Neural cell (in vitro differentiated cells): ENCODE data around the gene PACC1. TPM values are rescaled to one million over a fixed set of nuclear protein-coding genes. Genes with fewer than 3 reads are reported as not detected.
A peak's percentile ranks its signal among the peaks of the same experiment; 100 is the strongest.

Source experiments
- H2AFZ ChIP-seq: fragments of 200-600, 300-800 bp; sonication (generic), shearing (Covaris generic); 2 replicates; pipeline ENCODE4 v1.6.0; 2014; ENCODE audit warnings: low read depth, mild to moderate bottlenecking, antibody characterized with exemption, low read length, moderate library complexity
- H3F3A ChIP-seq: fragments of 200-600 bp; shearing (Covaris generic); 2 replicates; pipeline ENCODE4 v1.6.1; 2016; ENCODE audit warnings: mild to moderate bottlenecking, moderate library complexity, mixed read lengths, antibody characterized with exemption, low read length; ENCODE audit not compliant: insufficient read depth, poor library complexity, severe bottlenecking
- H3K27ac ChIP-seq: fragments of 200-600, 300-800 bp; sonication (generic), shearing (Covaris generic); 2 replicates; pipeline ENCODE4 v1.5.1; 2014; ENCODE audit warnings: mild to moderate bottlenecking, low read length, moderate library complexity
- H3K27me3 ChIP-seq: fragments of 300-800, 200-600 bp; sonication (generic), shearing (Covaris generic); 2 replicates; pipeline ENCODE4 v1.6.0; 2014; ENCODE audit warnings: mild to moderate bottlenecking, low read depth, low read length, moderate library complexity; ENCODE audit not compliant: insufficient read depth
- H3K36me3 ChIP-seq: fragments of 300-800, 200-600 bp; sonication (generic), shearing (Covaris generic); 2 replicates; pipeline ENCODE4 v1.5.1; 2014; ENCODE audit warnings: mild to moderate bottlenecking, antibody characterized with exemption, low read length, moderate library complexity; ENCODE audit not compliant: insufficient read depth
- H3K4me2 ChIP-seq: fragments of 300-800, 200-600 bp; sonication (generic), shearing (Covaris generic); 2 replicates; pipeline ENCODE4 v1.6.0; 2014; ENCODE audit warnings: mild to moderate bottlenecking, low read length
- H3K4me3 ChIP-seq: fragments of 300-800, 200-600 bp; sonication (generic), shearing (Covaris generic); 2 replicates; pipeline ENCODE4 v1.5.1; 2014; ENCODE audit warnings: mild to moderate bottlenecking, low read length, moderate library complexity
- H3K79me2 ChIP-seq: fragments of 200-600 bp; shearing (Covaris generic); replicated peaks from 2 replicates; pipeline ENCODE4 v1.6.0; 2014; ENCODE audit warnings: mild to moderate bottlenecking, low read length, moderate library complexity; ENCODE audit not compliant: insufficient read depth
- H3K9ac ChIP-seq: fragments of 300-800, 200-600 bp; sonication (generic), shearing (Covaris generic); 2 replicates; pipeline ENCODE4 v1.6.1; 2016; ENCODE audit warnings: mild to moderate bottlenecking, low read length, mixed read lengths
- H3K9me2 ChIP-seq: fragments of 200-600 bp; shearing (Covaris generic); 2 replicates; pipeline ENCODE4 v1.6.1; 2016; ENCODE audit warnings: mild to moderate bottlenecking, low read length, mixed read lengths; ENCODE audit not compliant: insufficient read depth
- H3K9me3 ChIP-seq: fragments of 200-600, 300-800 bp; sonication (generic), shearing (Covaris generic); 2 replicates; pipeline ENCODE4 v1.6.1; 2016; ENCODE audit warnings: mild to moderate bottlenecking, mixed run types, low read length, moderate library complexity, mixed read lengths
- H4K20me1 ChIP-seq: fragments of 200-600 bp; shearing (Covaris generic); 2 replicates; pipeline ENCODE4 v1.6.1; 2016; ENCODE audit warnings: mild to moderate bottlenecking, mixed run types; ENCODE audit not compliant: insufficient read depth
- EP300 ChIP-seq: fragments of 450-650 bp; conservative IDR thresholded peaks from 2 replicates; pipeline ENCODE4 v1.6.1; 2014; ENCODE audit warnings: antibody characterized with exemption, mild to moderate bottlenecking, moderate library complexity; ENCODE audit not compliant: poor library complexity, severe bottlenecking
- EZH2 ChIP-seq: fragments of 200-600, 300-800 bp; shearing (Covaris generic), sonication (generic); IDR thresholded peaks from 2 replicates; pipeline ENCODE4 v1.6.1; 2014; ENCODE audit warnings: antibody characterized with exemption, low read length, borderline replicate concordance, mild to moderate bottlenecking; ENCODE audit not compliant: insufficient read depth, poor library complexity, severe bottlenecking
- MXI1 ChIP-seq: fragments of 450-650 bp; conservative IDR thresholded peaks from 2 replicates; pipeline ENCODE4 v1.6.1; 2014; ENCODE audit warnings: antibody characterized with exemption, mild to moderate bottlenecking; ENCODE audit not compliant: poor library complexity, severe bottlenecking
- POLR2AphosphoS5 ChIP-seq: IDR thresholded peaks from 2 replicates; pipeline ENCODE4 v1.6.1; 2012
- RAD21 ChIP-seq: fragments of 450-650 bp; conservative IDR thresholded peaks from 2 replicates; pipeline ENCODE4 v1.6.1; 2014; ENCODE audit warnings: antibody characterized with exemption, mild to moderate bottlenecking, moderate library complexity
- SMC3 ChIP-seq: fragments of 450-650 bp; conservative IDR thresholded peaks from 2 replicates; pipeline ENCODE4 v1.6.1; 2014; ENCODE audit warnings: antibody characterized with exemption, mild to moderate bottlenecking, moderate library complexity; ENCODE audit not compliant: poor library complexity
- TAF1 ChIP-seq: IDR thresholded peaks from 2 replicates; pipeline ENCODE4 v1.6.1; 2012; ENCODE audit warnings: low read depth
- polyA plus RNA-seq: library from polyadenylated mRNA; depleted of rRNA; stranded (reverse); fragments of >200 nt; gene quantifications from 2 replicates; pipeline ENCODE4 v1.2.3, GENCODE V29; 2014
- TF ChIP-seq, protein P1 (sequence below): fragments of 450-650 bp; IDR thresholded peaks from 2 replicates; pipeline ENCODE4 v1.5.1; 2014; ENCODE audit warnings: antibody characterized with exemption, mild to moderate bottlenecking, moderate library complexity; ENCODE audit not compliant: poor library complexity, severe bottlenecking
- TF ChIP-seq, protein P2 (sequence below): IDR thresholded peaks from 2 replicates; pipeline ENCODE4 v1.6.1; 2012; ENCODE audit warnings: borderline replicate concordance

Gene PACC1
- polyA plus RNA-seq, 1 donor from 2014 or later, result 33.3 TPM

- Histone ChIP-seq H3K27ac (no peak overlapping the region), H2AFZ (no peak overlapping the region), H3K27me3 (no peaks in the 10 kb centered on the region), H3K4me3 (no peak overlapping the region), H3K9me2 (no peaks in the 10 kb centered on the region), H4K20me1 (no peaks in the 10 kb centered on the region), H3K9ac (no peak overlapping the region), H3K79me2 (no peaks in the 10 kb centered on the region), H3F3A (no peaks in the 10 kb centered on the region), H3K4me2 (no peak overlapping the region), H3K36me3 (no peaks in the 10 kb centered on the region), H3K9me3 (no peaks in the 10 kb centered on the region)
- TF ChIP-seq, protein P1, sequence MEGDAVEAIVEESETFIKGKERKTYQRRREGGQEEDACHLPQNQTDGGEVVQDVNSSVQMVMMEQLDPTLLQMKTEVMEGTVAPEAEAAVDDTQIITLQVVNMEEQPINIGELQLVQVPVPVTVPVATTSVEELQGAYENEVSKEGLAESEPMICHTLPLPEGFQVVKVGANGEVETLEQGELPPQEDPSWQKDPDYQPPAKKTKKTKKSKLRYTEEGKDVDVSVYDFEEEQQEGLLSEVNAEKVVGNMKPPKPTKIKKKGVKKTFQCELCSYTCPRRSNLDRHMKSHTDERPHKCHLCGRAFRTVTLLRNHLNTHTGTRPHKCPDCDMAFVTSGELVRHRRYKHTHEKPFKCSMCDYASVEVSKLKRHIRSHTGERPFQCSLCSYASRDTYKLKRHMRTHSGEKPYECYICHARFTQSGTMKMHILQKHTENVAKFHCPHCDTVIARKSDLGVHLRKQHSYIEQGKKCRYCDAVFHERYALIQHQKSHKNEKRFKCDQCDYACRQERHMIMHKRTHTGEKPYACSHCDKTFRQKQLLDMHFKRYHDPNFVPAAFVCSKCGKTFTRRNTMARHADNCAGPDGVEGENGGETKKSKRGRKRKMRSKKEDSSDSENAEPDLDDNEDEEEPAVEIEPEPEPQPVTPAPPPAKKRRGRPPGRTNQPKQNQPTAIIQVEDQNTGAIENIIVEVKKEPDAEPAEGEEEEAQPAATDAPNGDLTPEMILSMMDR, result peak; percentile 66
- TF ChIP-seq, protein P2, sequence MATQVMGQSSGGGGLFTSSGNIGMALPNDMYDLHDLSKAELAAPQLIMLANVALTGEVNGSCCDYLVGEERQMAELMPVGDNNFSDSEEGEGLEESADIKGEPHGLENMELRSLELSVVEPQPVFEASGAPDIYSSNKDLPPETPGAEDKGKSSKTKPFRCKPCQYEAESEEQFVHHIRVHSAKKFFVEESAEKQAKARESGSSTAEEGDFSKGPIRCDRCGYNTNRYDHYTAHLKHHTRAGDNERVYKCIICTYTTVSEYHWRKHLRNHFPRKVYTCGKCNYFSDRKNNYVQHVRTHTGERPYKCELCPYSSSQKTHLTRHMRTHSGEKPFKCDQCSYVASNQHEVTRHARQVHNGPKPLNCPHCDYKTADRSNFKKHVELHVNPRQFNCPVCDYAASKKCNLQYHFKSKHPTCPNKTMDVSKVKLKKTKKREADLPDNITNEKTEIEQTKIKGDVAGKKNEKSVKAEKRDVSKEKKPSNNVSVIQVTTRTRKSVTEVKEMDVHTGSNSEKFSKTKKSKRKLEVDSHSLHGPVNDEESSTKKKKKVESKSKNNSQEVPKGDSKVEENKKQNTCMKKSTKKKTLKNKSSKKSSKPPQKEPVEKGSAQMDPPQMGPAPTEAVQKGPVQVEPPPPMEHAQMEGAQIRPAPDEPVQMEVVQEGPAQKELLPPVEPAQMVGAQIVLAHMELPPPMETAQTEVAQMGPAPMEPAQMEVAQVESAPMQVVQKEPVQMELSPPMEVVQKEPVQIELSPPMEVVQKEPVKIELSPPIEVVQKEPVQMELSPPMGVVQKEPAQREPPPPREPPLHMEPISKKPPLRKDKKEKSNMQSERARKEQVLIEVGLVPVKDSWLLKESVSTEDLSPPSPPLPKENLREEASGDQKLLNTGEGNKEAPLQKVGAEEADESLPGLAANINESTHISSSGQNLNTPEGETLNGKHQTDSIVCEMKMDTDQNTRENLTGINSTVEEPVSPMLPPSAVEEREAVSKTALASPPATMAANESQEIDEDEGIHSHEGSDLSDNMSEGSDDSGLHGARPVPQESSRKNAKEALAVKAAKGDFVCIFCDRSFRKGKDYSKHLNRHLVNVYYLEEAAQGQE, result no peak
- peak; percentile 68 for TF ChIP-seq SMC3
- no peak for TF ChIP-seq TAF1
- TF ChIP-seq RAD21, result peak; percentile 73
- no peak for TF ChIP-seq MXI1
- TF ChIP-seq EP300, result no peak
- TF ChIP-seq POLR2AphosphoS5, result no peak
- no peak for TF ChIP-seq EZH2
These were observed 43.2 kb upstream of the PACC1 start for GRCh38 chr1:212457740-212458338.

DNA sequence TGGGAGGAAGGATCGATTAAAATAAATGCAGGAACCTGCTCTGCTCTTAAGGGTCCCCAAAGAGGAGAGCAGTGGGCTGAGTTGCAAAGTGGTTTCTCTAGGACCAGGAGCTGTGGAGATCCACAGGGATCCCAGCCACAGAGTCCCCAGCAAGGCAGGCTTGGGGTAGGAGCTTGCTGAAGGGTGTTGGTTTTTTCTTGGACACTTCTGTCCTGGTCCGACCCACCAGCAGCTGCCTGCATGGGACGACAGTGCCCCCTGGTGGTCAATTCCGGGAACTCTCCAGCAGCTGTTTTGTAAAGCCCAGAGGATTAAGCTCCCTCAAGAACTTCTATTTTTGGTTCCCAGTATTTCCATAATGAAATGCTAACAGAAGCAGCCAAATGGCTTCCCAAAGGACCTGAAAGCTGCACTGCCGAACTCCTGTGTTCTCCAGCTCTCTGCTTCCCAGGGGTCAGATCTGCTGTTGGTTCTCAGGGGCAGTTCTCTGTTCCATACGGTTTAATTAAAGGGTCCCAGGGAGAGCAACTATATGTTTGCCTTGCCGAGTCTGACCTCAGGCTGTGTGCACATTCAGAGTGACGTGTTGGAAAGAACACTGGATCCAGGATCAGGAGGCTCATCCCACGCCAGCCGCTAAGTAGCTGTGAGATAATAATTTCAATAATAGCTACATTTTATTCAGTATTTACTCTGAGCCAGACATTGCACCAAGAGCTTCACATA, 41.3 kb upstream of the PACC1 start:
- H3K79me2 ChIP-seq, result no peaks in the 10 kb centered on the region
- H3K36me3 ChIP-seq, result no peaks in the 10 kb centered on the region
- no peak overlapping the region for H2AFZ ChIP-seq
- TF ChIP-seq, protein P1, result peak; percentile 94
- TF ChIP-seq, protein P2, result no peak
- TF ChIP-seq RAD21 (peak; percentile 95), MXI1 (no peak), EP300 (no peak), POLR2AphosphoS5 (no peak), TAF1 (no peak), EZH2 (no peak), SMC3 (peak; percentile 96)
- no peaks in the 10 kb centered on the region for H3F3A ChIP-seq
- no peaks in the 10 kb centered on the region for H3K9me3 ChIP-seq
- H3K27ac ChIP-seq, result no peak overlapping the region
- H3K9me2 ChIP-seq, result no peaks in the 10 kb centered on the region
- H3K9ac ChIP-seq, result no peak overlapping the region
- no peak overlapping the region for H3K4me3 ChIP-seq
- no peak overlapping the region for H3K4me2 ChIP-seq
- no peaks in the 10 kb centered on the region for H3K27me3 ChIP-seq
- no peaks in the 10 kb centered on the region for H4K20me1 ChIP-seq
